ENCODE data around the gene MED27. TPM values are rescaled to one million over a fixed set of nuclear protein-coding genes. Genes with fewer than 3 reads are reported as not detected.

MED27 gene
- total and polyA plus RNA-seq, 10 of the 15 experiments (the other 5 are each of a cell fraction or from before 2014, with no cell fraction given), result 20.3 to 50.3 (median 35.5) TPM

DNA sequence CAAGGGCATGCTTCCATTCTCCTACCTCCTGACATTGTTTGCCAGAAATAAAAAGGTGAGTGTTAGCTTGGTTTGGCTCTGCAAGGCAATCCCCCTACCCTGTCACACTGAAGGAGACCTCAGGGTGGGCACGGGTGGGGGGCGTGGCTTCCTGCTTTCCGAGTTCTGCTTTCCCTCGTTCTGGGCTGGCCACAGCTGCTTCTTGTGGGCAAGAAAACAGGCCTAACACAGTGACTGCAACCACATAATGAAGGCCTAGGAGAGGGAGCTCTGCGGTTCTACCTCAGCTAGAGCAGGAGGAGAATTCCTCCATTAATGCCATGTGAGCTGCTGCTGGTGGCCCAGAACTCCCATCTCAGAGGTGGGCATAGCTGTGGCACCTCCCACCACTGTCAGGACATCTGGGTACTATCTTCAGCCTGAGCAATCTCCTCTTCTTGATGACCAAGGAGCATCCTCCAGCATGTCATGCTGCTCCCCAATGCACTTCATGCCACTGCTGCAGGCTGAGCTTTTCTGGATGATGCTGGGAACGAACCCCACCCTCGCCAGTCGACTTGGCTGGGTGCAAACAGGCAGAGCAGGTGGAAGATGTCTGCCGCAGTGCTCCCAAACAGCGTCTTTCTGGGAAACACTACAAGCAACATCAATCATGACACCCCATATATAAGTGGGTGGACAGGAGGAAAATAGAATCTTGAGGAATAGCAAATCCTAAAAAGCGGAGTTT, 200.3 kb downstream of the MED27 start (continued):
- no peak for TF ChIP-seq GABPA (IDR thresholded peaks at IDR 0.05; ENCODE audit: low read depth)

- ChIA-PET SMC1A (ENCODE audit: uncharacterized antibody, unreplicated experiment) (no interaction called here), RAD21 (ENCODE audit: unreplicated experiment) (no interaction called here), CTCF (no interaction called here), POLR2A (no interaction called here)
- Histone ChIP-seq H2AFZ (ENCODE audit: control insufficient read depth, low read depth, low read length) (no peak overlapping the region), H3K4me3 (no peak overlapping the region), H3K9ac (ENCODE audit: control insufficient read depth, insufficient read depth, low read length) (no peak overlapping the region), H3K36me3 (ENCODE audit: control insufficient read depth in 2 of 2, insufficient read depth in 2 of 2, low read length in 1 of 2) (no peaks in the 10 kb centered on the region; a peak in 1 of 4 replicates), H3K79me2 (ENCODE audit: control insufficient read depth, insufficient read depth, low read length) (no peaks in the 10 kb centered on the region), H3K9me3 (replicated peaks; ENCODE audit: control insufficient read depth, insufficient read depth, low read length) (no peaks in the 10 kb centered on the region), H3K27me3 (replicated peaks in 1 of 2; ENCODE audit: control insufficient read depth in 2 of 2, insufficient read depth in 2 of 2, low read length in 1 of 2) (no peaks in the 10 kb centered on the region), H3K27ac (ENCODE audit: control insufficient read depth, insufficient read depth) (no peak overlapping the region), H3K4me1 (ENCODE audit: control insufficient read depth, insufficient read depth, low read length) (no peaks in the 10 kb centered on the region), H4K20me1 (ENCODE audit: control insufficient read depth, insufficient read depth) (no peaks in the 10 kb centered on the region), H3K4me2 (ENCODE audit: control insufficient read depth, insufficient read depth) (no peak overlapping the region)
- TF ChIP-seq SRF (IDR thresholded peaks at IDR 0.05; ENCODE audit: low read depth in 2 of 2, low read length in 2 of 2) (no peak), ELK1 (IDR thresholded peaks at IDR 0.05; ENCODE audit: low read depth, low read length) (no peak), IKZF1 (conservative IDR thresholded peaks at IDR 0.05) (no peak), CHD1 (IDR thresholded peaks at IDR 0.05; ENCODE audit: low read depth, low read length) (no peak), KAT2A (conservative IDR thresholded peaks at IDR 0.05; ENCODE audit: control insufficient read depth, low read depth, low read length) (no peak), RBBP5 (conservative IDR thresholded peaks at IDR 0.05) (no peak), SUZ12 (IDR thresholded peaks at IDR 0.05; ENCODE audit: unreplicated experiment) (no peak), ZNF274 (IDR thresholded peaks at IDR 0.05; ENCODE audit: insufficient read depth, insufficient read length) (no peak), RELB (IDR thresholded peaks at IDR 0.05; ENCODE audit: low read depth) (no peak), ZSCAN29 (IDR thresholded peaks at IDR 0.05) (no peak)
- in situ Hi-C loops (cut with MboI), result no loop called here
- no TSS peak for BruUV-seq (replicated peaks)
- ATAC-seq (no peak), DNase-seq (ENCODE audit: low read depth, low spot score) (no peak), FAIRE-seq (no peak)
- 98% methylated on average over 16 of the region's 16 CpGs for WGBS (ENCODE audit: insufficient coverage, insufficient replicate concordance, low lambda C conversion rate, missing lambda C conversion rate)
- intact Hi-C loops (cut with micrococcal nuclease; ENCODE audit: unreplicated experiment), result no loop called here
Measured at GRCh38 chr9:131876486-131876885, 203.2 kb downstream of the MED27 start.
